Body of pancreas (tissue), 4 donors: ENCODE results near the gene PYGO1. TPM values are rescaled to one million over a fixed set of nuclear protein-coding genes. Genes with fewer than 3 reads are reported as not detected.

Source experiments
- ATAC-seq: fragments of 150-250 bp; one replicate; pipeline ENCODE4 v1.9.1; 2016
- DNase-seq, 4 donors: peaks; one replicate each; pipeline ENCODE4 v3.0.0-alpha.2; 2019
- H3K27ac ChIP-seq, 4 donors: fragments of 200-600 bp; sonication (generic); 1 replicate in 3 of 4; 2 replicates in 1 of 4; pipeline versions ENCODE4 v1.5.1 to v1.6.1; 2016 to 2019; ENCODE audit warnings: mild to moderate bottlenecking in 1 of 4, mixed read lengths in 1 of 4, moderate library complexity in 1 of 4
- H3K27me3 ChIP-seq, 2 donors: fragments of 200-600 bp; sonication (generic); one replicate each; pipeline ENCODE4 v1.6.0; 2016; ENCODE audit warnings: mild to moderate bottlenecking in 1 of 2
- H3K36me3 ChIP-seq, 2 donors: fragments of 200-600 bp; sonication (generic); replicated peaks in 1 of 2; 2 replicates each; pipeline ENCODE4 v1.5.1; 2016; ENCODE audit warnings: low read depth in 2 of 2; ENCODE audit not compliant: insufficient read depth in 1 of 2
- H3K4me1 ChIP-seq: fragments of 200-600 bp; sonication (generic); one replicate; pipeline ENCODE4 v1.6.0; 2016
- H3K4me3 ChIP-seq, 2 donors: fragments of 200-600 bp; sonication (generic); 1 replicate in 1 of 2; 2 replicates in 1 of 2; pipeline ENCODE4 v1.5.1; 2016 to 2019
- H3K9me3 ChIP-seq, 3 donors: fragments of 200-600 bp; sonication (generic); 1 replicate in 2 of 3; 2 replicates in 1 of 3; pipeline ENCODE4 v1.5.1; 2016
- CTCF ChIP-seq, 7 experiments: fragments of 450-650 bp in 4 of 7; fragments of 200-600 bp in 3 of 7; sonication (generic) in 3 of 7; IDR thresholded peaks; one replicate each; pipeline ENCODE4 v1.5.1; 2016 to 2019; ENCODE audit warnings: antibody characterized with exemption in 7 of 7
- POLR2A ChIP-seq, 3 donors: fragments of 450-650 bp; IDR thresholded peaks; one replicate each; pipeline ENCODE4 v1.6.1; 2016; ENCODE audit warnings: antibody characterized with exemption in 3 of 3, mild to moderate bottlenecking in 2 of 3
- WGBS, 2 donors: methylation state at CpG; one replicate each; pipeline ENCODE4 v1.1.5; 2017; 5-methylcytosine and 5-hydroxymethylcytosine counted together
- intact Hi-C: fragments of 100-400 bp; cut with DNase I; formaldehyde crosslinking; loops from one replicate; pipeline ENCODE4 v1.15.1; 2023
- total RNA-seq, 2 donors: library from RNA; depleted of rRNA; stranded (reverse); fragments of >200 nt; gene quantifications; one replicate each; pipeline ENCODE4 v1.1.0, GENCODE V29; 2016

The PYGO1 gene
- total RNA-seq, 2 donors from 2014 or later: 1.3 to 2.6 TPM

DNA sequence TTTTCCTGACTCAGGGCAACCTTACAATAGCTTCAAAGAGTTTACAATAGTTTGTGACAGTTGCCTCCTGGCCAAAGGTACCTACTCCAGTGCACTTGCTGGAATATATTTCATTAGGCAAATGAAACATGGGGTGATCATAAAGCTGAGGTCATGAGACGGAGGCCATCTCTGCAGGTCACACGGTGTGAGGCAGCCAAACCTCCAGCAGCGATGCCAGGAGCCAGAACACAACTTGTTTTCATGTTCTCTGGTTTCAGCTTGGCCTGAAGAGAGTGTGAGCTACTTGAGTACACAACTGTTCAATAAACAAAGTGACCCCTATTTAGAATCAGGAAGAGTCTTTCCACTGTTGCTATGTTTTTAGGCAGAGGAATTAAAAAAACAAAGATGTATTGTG lies 42.7 kb upstream of the PYGO1 start:
- Histone ChIP-seq H3K4me1 (no peaks in the 10 kb centered on the region), H3K27ac (no peak overlapping the region), H3K27me3 (no peaks in the 10 kb centered on the region), H3K4me3 (no peak overlapping the region), H3K9me3 (no peaks in the 10 kb centered on the region), H3K36me3 (no peaks in the 10 kb centered on the region)
- DNase-seq: no peak
- ATAC-seq: no peak
- no peak for TF ChIP-seq CTCF (IDR thresholded peaks at IDR 0.05)
- no peak for TF ChIP-seq POLR2A (IDR thresholded peaks at IDR 0.05)
- intact Hi-C loops: no loop called here
- 57 to 63% methylated on average over 3 of the region's 3 CpGs for WGBS, 2 donors

- no peaks in the 10 kb centered on the region for H3K36me3 ChIP-seq
- no peaks in the 10 kb centered on the region for H3K27me3 ChIP-seq
- H3K27ac ChIP-seq: no peak overlapping the region
- intact Hi-C loops: no loop called here
- DNase-seq: no peak
- WGBS, 2 donors: 93 to 94% methylated on average over 2 of the region's 2 CpGs
- no peak for ATAC-seq
- H3K9me3 ChIP-seq: no peaks in the 10 kb centered on the region
- H3K4me1 ChIP-seq: no peaks in the 10 kb centered on the region
- no peak overlapping the region for H3K4me3 ChIP-seq
- TF ChIP-seq CTCF (IDR thresholded peaks at IDR 0.05): no peak
- no peak for TF ChIP-seq POLR2A (IDR thresholded peaks at IDR 0.05)
Observed at GRCh38 chr15:55628369-55628730, 40.2 kb upstream of the PYGO1 start.

DNA sequence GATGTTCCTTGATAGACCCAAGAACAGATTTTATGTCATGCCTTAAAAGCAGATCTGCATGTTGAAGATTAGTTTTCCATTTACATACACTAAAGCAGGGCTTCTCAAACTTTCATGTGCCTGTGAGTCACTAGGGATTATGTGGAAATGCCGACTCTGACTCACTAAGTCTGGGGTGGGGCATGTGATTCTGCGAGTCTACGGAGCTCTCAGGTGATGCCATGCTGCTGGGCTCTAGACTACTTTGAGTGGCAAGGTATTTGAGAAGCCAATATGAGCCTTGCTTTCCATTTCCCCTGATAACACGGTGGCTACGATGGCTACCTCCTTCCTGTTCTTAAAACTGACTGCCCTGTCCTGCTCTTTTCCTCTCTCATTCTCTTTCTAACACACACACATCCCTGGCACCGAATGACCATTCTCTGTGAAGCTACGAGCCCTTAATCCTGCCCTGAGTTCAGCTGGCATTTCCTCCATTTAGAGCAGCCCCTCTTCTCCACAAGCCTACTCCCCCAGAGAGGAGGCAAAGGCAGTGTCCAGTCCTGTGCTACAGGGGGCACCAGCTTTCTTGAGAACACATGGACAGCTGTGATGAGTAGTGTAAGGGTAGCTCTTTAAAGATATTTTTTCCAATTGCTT lies 39.7 kb upstream of the PYGO1 start:
- WGBS, 2 donors: 66 to 72% methylated on average over 7 of the region's 7 CpGs
- H3K27me3 ChIP-seq: no peaks in the 10 kb centered on the region
- no peaks in the 10 kb centered on the region for H3K36me3 ChIP-seq
- intact Hi-C loops: no loop called here
- no peak for ATAC-seq
- peak in 1 of 4 donors; percentile 7 for DNase-seq
- no peaks in the 10 kb centered on the region for H3K4me1 ChIP-seq
- no peak overlapping the region for H3K27ac ChIP-seq
- no peak for TF ChIP-seq CTCF (IDR thresholded peaks at IDR 0.05)
- no peak for TF ChIP-seq POLR2A (IDR thresholded peaks at IDR 0.05)
- no peak overlapping the region for H3K4me3 ChIP-seq
- no peaks in the 10 kb centered on the region for H3K9me3 ChIP-seq

DNA sequence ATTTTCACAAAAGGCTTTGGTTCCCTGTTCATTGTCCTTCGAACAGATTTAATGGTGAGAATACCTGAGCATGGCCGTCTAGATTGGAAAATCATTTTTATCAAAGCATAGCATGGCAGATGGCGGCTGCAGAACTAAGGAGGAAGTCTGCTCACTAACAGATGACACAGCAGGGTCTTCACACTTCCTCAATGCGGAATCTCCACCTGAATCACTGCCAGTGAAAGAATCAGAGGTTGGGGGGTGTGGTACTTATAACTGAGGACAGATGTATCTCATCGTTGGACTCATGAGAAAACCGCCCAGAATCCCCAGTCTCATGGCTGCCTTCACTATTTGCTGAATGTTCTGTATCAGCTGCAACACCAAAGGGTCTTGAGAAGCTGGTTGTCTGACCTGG lies 31.6 kb upstream of the PYGO1 start:
- TF ChIP-seq CTCF (IDR thresholded peaks at IDR 0.05): no peak
- no peak for TF ChIP-seq POLR2A (IDR thresholded peaks at IDR 0.05)
- no peaks in the 10 kb centered on the region for H3K36me3 ChIP-seq
- ATAC-seq (no peak), DNase-seq (no peak)
- intact Hi-C loops: no loop called here
- 48 to 66% methylated on average over 6 of the region's 6 CpGs for WGBS, 2 donors
- H3K27me3 ChIP-seq: no peaks in the 10 kb centered on the region
- no peaks in the 10 kb centered on the region for H3K4me1 ChIP-seq
- no peak overlapping the region for H3K27ac ChIP-seq
- no peaks in the 10 kb centered on the region for H3K9me3 ChIP-seq
- H3K4me3 ChIP-seq: no peak overlapping the region

DNA sequence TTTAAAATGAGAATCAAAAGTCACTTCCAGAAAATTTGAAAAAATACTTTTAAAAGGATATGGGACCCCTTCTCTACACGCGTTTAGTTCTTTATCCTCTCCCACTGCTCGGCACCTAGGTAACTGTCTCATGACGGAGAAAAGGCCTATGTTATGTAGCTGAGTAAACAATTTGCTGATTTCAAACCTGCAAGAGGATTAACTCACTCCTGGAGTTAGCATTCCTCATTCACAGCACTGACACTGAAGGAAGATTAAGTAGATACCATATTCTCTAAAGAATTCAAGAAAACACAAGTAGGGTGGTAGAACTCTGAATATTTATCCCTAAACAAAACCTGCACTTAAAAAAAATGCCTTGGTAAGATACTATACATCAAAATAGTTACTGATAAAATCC lies 30.2 kb upstream of the PYGO1 start:
- H3K9me3 ChIP-seq: no peaks in the 10 kb centered on the region
- H3K4me1 ChIP-seq: no peaks in the 10 kb centered on the region
- TF ChIP-seq POLR2A (IDR thresholded peaks at IDR 0.05): no peak
- TF ChIP-seq CTCF (IDR thresholded peaks at IDR 0.05): no peak
- no peak overlapping the region for H3K27ac ChIP-seq
- H3K27me3 ChIP-seq: no peaks in the 10 kb centered on the region
- intact Hi-C loops: no loop called here
- no peak overlapping the region for H3K4me3 ChIP-seq
- no peaks in the 10 kb centered on the region for H3K36me3 ChIP-seq
- DNase-seq (no peak), ATAC-seq (no peak)
- 39 to 57% methylated on average over 4 of the region's 4 CpGs for WGBS, 2 donors
